SKM-1 treated with dmso at 0.1 percent for 144 hours (cell line): ENCODE data around the gene FAM163B.
"Not testable (repeated sequence)": the region's sequence is repeated elsewhere in the genome, so short reads cannot be mapped to it uniquely, and the experiment has no call there.

Source experiments
- DNase-seq: peaks from one replicate; lab custom pipeline; 2025; ENCODE audit not compliant: unreplicated experiment; lab: John Stamatoyannopoulos, UW

FAM163B gene

GRCh38 chr9:133640160-133640559 lies 31.0 kb upstream of the FAM163B start:
- no peak for DNase-seq

- no peak for DNase-seq
Measured at GRCh38 chr9:133639613-133640012, 30.4 kb upstream of the FAM163B start.

GRCh38 chr9:133638711-133639110 lies 29.5 kb upstream of the FAM163B start:
- no peak for DNase-seq

- no peak for DNase-seq
Measured at GRCh38 chr9:133638076-133638475, 28.9 kb upstream of the FAM163B start.

- DNase-seq: no peak
Measured at GRCh38 chr9:133637451-133638055, 28.4 kb upstream of the FAM163B start.

- no peak for DNase-seq
Measured at GRCh38 chr9:133636902-133637301, 27.7 kb upstream of the FAM163B start.

- DNase-seq: no peak
Measured at GRCh38 chr9:133635533-133636531, 26.6 kb upstream of the FAM163B start, which contains the start of gene DBH. DBH (plus strand) TSS chr9:133636363; CDS start chr9:133636372, 9 bp downstream.

GRCh38 chr9:133635098-133635497 lies 25.9 kb upstream of the FAM163B start:
- no peak for DNase-seq

- DNase-seq: no peak
Measured at GRCh38 chr9:133634081-133634691, 25.0 kb upstream of the FAM163B start.

- DNase-seq: no peak
Measured at GRCh38 chr9:133633681-133634080, 24.5 kb upstream of the FAM163B start.

GRCh38 chr9:133632806-133633680 lies 23.9 kb upstream of the FAM163B start:
- DNase-seq: no peak

- DNase-seq: no peak
Measured at GRCh38 chr9:133631111-133631510, 21.9 kb upstream of the FAM163B start.

GRCh38 chr9:133629221-133630110 lies 20.3 kb upstream of the FAM163B start:
- DNase-seq: no peak

- no peak for DNase-seq
Measured at GRCh38 chr9:133628766-133629165, 19.6 kb upstream of the FAM163B start.

GRCh38 chr9:133627341-133627740 lies 18.2 kb upstream of the FAM163B start:
- DNase-seq: no peak

GRCh38 chr9:133626008-133626407 lies 16.8 kb upstream of the FAM163B start:
- not testable (repeated sequence) for DNase-seq

GRCh38 chr9:133622555-133622954 lies 13.4 kb upstream of the FAM163B start:
- DNase-seq: no peak

- DNase-seq: no peak
Measured at GRCh38 chr9:133621725-133622267, 12.6 kb upstream of the FAM163B start.

- no peak for DNase-seq
Measured at GRCh38 chr9:133619791-133620190, 10.6 kb upstream of the FAM163B start.
